ENCODE data around the gene SAMD1. TPM values are rescaled to one million over a fixed set of nuclear protein-coding genes. Genes with fewer than 3 reads are reported as not detected.

Gene SAMD1
- total RNA-seq, 2 donors from 2014 or later: 25.4 to 48.2 TPM

GRCh38 chr19:14059093-14059480, 31.5 kb downstream of the SAMD1 start:
- Histone ChIP-seq H3K4me1 (replicated peaks) (no peaks in the 10 kb centered on the region), H3K36me3 (no peaks in the 10 kb centered on the region), H3K27ac (no peak overlapping the region), H3K4me3 (no peak overlapping the region), H3K9me3 (no peaks in the 10 kb centered on the region), H3K27me3 (replicated peaks; ENCODE audit: insufficient read depth) (no peaks in the 10 kb centered on the region)
- TF ChIP-seq CTCF (IDR thresholded peaks at IDR 0.05) (peak; percentile 19 to 43 (median 35)), POLR2A (IDR thresholded peaks at IDR 0.05) (no peak)
- intact Hi-C loops (cut with DNase I): no loop called here
- 20% methylated on average over 15 of the region's 15 CpGs for WGBS
- no peak for DNase-seq (ENCODE audit: low spot score)

GRCh38 chr19:14058182-14059092, 32.1 kb downstream of the SAMD1 start:
- Histone ChIP-seq H3K4me3 (no peak overlapping the region), H3K9me3 (no peaks in the 10 kb centered on the region), H3K27ac (no peak overlapping the region), H3K36me3 (no peaks in the 10 kb centered on the region), H3K4me1 (replicated peaks) (no peaks in the 10 kb centered on the region), H3K27me3 (replicated peaks; ENCODE audit: insufficient read depth) (no peaks in the 10 kb centered on the region)
- WGBS: 22% methylated on average over 17 of the region's 17 CpGs
- TF ChIP-seq POLR2A (IDR thresholded peaks at IDR 0.05) (no peak), CTCF (IDR thresholded peaks at IDR 0.05) (no peak), POLR2AphosphoS5 (IDR thresholded peaks at IDR 0.05) (no peak)
- intact Hi-C loops (cut with DNase I): no loop called here
- no peak for DNase-seq (ENCODE audit: low spot score)

GRCh38 chr19:14056741-14057356, 33.7 kb downstream of the SAMD1 start:
- no peaks in the 10 kb centered on the region for H3K4me1 ChIP-seq (replicated peaks)
- 29% methylated on average over 19 of the region's 19 CpGs for WGBS
- H3K36me3 ChIP-seq: no peaks in the 10 kb centered on the region
- TF ChIP-seq POLR2A (IDR thresholded peaks at IDR 0.05) (no peak), CTCF (IDR thresholded peaks at IDR 0.05) (no peak), POLR2AphosphoS5 (IDR thresholded peaks at IDR 0.05) (no peak)
- no peaks in the 10 kb centered on the region for H3K9me3 ChIP-seq
- no peak for DNase-seq (ENCODE audit: low spot score)
- H3K27me3 ChIP-seq (replicated peaks; ENCODE audit: insufficient read depth): no peaks in the 10 kb centered on the region
- intact Hi-C loops (cut with DNase I): no loop called here
- no peak overlapping the region for H3K27ac ChIP-seq
- H3K4me3 ChIP-seq: peak overlapping the region; percentile 20 to 33

GRCh38 chr19:14056069-14056666, 34.4 kb downstream of the SAMD1 start:
- TF ChIP-seq CTCF (IDR thresholded peaks at IDR 0.05) (no peak), POLR2AphosphoS5 (IDR thresholded peaks at IDR 0.05) (no peak), POLR2A (IDR thresholded peaks at IDR 0.05) (no peak)
- Histone ChIP-seq H3K4me3 (no peak overlapping the region), H3K27me3 (replicated peaks; ENCODE audit: insufficient read depth) (no peaks in the 10 kb centered on the region), H3K4me1 (replicated peaks) (no peaks in the 10 kb centered on the region), H3K9me3 (no peaks in the 10 kb centered on the region), H3K36me3 (no peaks in the 10 kb centered on the region), H3K27ac (no peak overlapping the region)
- no peak for DNase-seq (ENCODE audit: low spot score)
- 92% methylated on average over 10 of the region's 10 CpGs for WGBS
- intact Hi-C loops (cut with DNase I): no loop called here

Measured in prostate gland (tissue), 2 donors.